Measurements from ENCODE around the gene NDOR1. TPM values are rescaled to one million over a fixed set of nuclear protein-coding genes. Genes with fewer than 3 reads are reported as not detected.

Gene NDOR1
- total and polyA plus RNA-seq, 5 donors from 2014 or later, result 3.9 to 30.0 (median 5.3) TPM

DNA sequence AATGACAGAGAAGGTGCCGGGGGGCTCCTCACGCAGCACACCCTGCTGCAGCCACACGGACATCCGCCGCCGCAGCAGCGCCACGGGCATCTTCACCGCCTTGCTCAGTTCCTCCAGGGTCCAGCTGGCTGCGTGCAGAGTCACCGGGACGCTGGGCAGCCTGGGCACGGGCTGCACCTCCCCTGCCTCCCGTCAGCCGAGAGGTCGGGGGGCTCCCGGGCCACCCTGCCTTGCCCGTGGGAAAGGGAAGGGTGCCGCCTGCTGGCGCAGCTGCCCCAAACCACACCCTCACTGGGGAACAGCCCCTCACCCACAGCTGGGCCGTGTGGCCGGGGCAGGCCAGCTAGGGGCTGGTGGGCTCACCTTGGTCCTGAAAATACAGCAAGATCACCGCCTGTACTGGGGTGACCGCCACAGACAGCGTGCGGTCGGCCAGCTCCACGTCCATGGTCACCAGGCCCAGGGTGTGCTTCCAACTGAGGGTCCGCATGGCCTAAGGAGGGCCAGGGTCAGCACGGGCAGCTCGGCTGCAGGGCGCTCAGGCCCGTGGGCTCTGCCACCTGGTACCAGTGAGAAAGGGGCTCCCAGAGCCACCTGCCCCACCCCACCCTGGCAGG lies 30.0 kb upstream of the NDOR1 start:
- no peak overlapping the region for H3K4me3 ChIP-seq (ENCODE audit: low read depth, low read length)
- H3K4me1 Mint-ChIP-seq, result peaks cover 0 to 9% (median 0%) of the 10 kb centered on the region in 4 donors
- no peak overlapping the region for H3K27ac ChIP-seq (ENCODE audit: insufficient read depth, low read length, poor library complexity, severe bottlenecking)
- DNase-seq, result no peak
- H3K36me3 Mint-ChIP-seq, result peaks cover 9% of the 10 kb centered on the region
- ATAC-seq (ENCODE audit: low read depth in 2 of 2), result no peak
- H3K36me3 ChIP-seq (ENCODE audit: control insufficient read depth, insufficient read depth, low read length), result peaks cover 11% of the 10 kb centered on the region
- peaks cover 11% of the 10 kb centered on the region for H3K27me3 Mint-ChIP-seq
- H3K4me1 ChIP-seq (ENCODE audit: control insufficient read depth, insufficient read depth, low read length, poor library complexity, severe bottlenecking), result peaks cover 8% of the 10 kb centered on the region
- H3K27me3 ChIP-seq (ENCODE audit: control insufficient read depth, insufficient read depth, low read length), result no peaks in the 10 kb centered on the region
- H3K4me3 Mint-ChIP-seq, result no peak overlapping the region
- H3K9me3 ChIP-seq (ENCODE audit: control insufficient read depth in 2 of 2, low read length in 2 of 2), result no peaks in the 10 kb centered on the region
- H3K27ac Mint-ChIP-seq, result no peak overlapping the region
- no peaks in the 10 kb centered on the region for H3K9me3 Mint-ChIP-seq

GRCh38 chr9:137176302-137177182 lies 29.0 kb upstream of the NDOR1 start:
- ATAC-seq (ENCODE audit: low read depth in 2 of 2) (peak; percentile 51 to 56), DNase-seq (peak in 1 of 3 donors; percentile 40)
- peak overlapping the region in 2 of 4 donors; percentile 41 to 83 for H3K4me3 Mint-ChIP-seq
- peaks cover 4% of the 10 kb centered on the region for H3K27me3 Mint-ChIP-seq
- Histone ChIP-seq H3K4me1 (ENCODE audit: control insufficient read depth, insufficient read depth, low read length, poor library complexity, severe bottlenecking) (peaks cover 8% of the 10 kb centered on the region), H3K27me3 (ENCODE audit: control insufficient read depth, insufficient read depth, low read length) (no peaks in the 10 kb centered on the region), H3K36me3 (ENCODE audit: control insufficient read depth, insufficient read depth, low read length) (peaks cover 20% of the 10 kb centered on the region), H3K4me3 (ENCODE audit: low read depth, low read length) (no peak overlapping the region), H3K9me3 (ENCODE audit: control insufficient read depth in 2 of 2, low read length in 2 of 2) (no peaks in the 10 kb centered on the region), H3K27ac (ENCODE audit: insufficient read depth, low read length, poor library complexity, severe bottlenecking) (no peak overlapping the region)
- peaks cover 0 to 9% (median 0%) of the 10 kb centered on the region in 4 donors for H3K4me1 Mint-ChIP-seq
- no peaks in the 10 kb centered on the region for H3K9me3 Mint-ChIP-seq
- H3K36me3 Mint-ChIP-seq, result peaks cover 9% of the 10 kb centered on the region
- H3K27ac Mint-ChIP-seq, result peak overlapping the region in 2 of 3 donors; percentile 9 to 64

GRCh38 chr9:137178201-137178938 lies 27.1 kb upstream of the NDOR1 start:
- H3K9me3 ChIP-seq (ENCODE audit: control insufficient read depth in 2 of 2, low read length in 2 of 2), result no peaks in the 10 kb centered on the region
- H3K4me3 Mint-ChIP-seq, result no peak overlapping the region
- no peak for ATAC-seq (ENCODE audit: low read depth in 2 of 2)
- H3K9me3 Mint-ChIP-seq, result no peaks in the 10 kb centered on the region
- peaks cover 33% of the 10 kb centered on the region for H3K36me3 ChIP-seq (ENCODE audit: control insufficient read depth, insufficient read depth, low read length)
- peaks cover 8% of the 10 kb centered on the region for H3K4me1 ChIP-seq (ENCODE audit: control insufficient read depth, insufficient read depth, low read length, poor library complexity, severe bottlenecking)
- peaks cover 13% of the 10 kb centered on the region for H3K36me3 Mint-ChIP-seq
- no peak overlapping the region for H3K27ac ChIP-seq (ENCODE audit: insufficient read depth, low read length, poor library complexity, severe bottlenecking)
- H3K4me3 ChIP-seq (ENCODE audit: low read depth, low read length), result no peak overlapping the region
- peaks cover 0 to 7% (median 0%) of the 10 kb centered on the region in 4 donors for H3K4me1 Mint-ChIP-seq
- H3K27me3 ChIP-seq (ENCODE audit: control insufficient read depth, insufficient read depth, low read length), result no peaks in the 10 kb centered on the region
- no peak for DNase-seq
- H3K27ac Mint-ChIP-seq, result no peak overlapping the region
- peaks cover 4% of the 10 kb centered on the region for H3K27me3 Mint-ChIP-seq

DNA sequence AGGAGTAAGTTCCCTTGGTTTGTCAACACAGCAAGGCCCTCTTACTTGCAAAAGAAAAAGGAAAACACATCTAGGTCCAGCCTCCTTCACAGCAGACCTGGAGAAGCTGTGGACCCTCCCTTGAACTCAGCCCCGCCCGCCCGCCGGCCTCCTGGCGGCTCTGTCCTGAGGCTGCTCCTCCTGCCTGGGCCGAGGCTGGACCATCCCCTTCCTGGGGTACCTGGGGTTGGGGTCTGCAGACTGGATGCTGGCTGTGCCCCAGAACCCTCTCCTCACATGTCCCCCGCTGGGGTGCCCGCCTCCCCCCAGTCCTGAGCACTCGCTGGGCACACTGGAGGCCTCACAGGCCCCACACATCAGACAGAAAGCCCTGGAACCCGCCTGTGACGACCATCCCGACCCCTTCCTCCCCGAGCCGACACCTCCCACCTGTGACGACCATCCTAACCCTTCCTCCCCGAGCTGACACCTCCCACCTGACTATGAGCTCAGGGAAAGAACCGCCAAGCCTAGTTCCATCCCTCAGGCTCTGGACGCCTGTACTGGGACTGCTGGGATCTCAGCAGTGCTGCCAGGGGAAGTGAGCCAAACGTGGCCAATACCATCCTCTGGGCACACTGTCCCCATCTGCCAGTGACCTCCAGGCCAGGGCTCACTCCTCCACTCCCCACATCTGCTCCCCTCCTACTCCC lies 26.4 kb upstream of the NDOR1 start:
- peak overlapping the region in 1 of 3 donors; percentile 52 for H3K27ac Mint-ChIP-seq
- peak overlapping the region in 1 of 4 donors; percentile 13 for H3K4me3 Mint-ChIP-seq
- Histone ChIP-seq H3K27ac (ENCODE audit: insufficient read depth, low read length, poor library complexity, severe bottlenecking) (no peak overlapping the region), H3K9me3 (ENCODE audit: control insufficient read depth in 2 of 2, low read length in 2 of 2) (no peaks in the 10 kb centered on the region), H3K36me3 (ENCODE audit: control insufficient read depth, insufficient read depth, low read length) (peaks cover 40% of the 10 kb centered on the region), H3K27me3 (ENCODE audit: control insufficient read depth, insufficient read depth, low read length) (no peaks in the 10 kb centered on the region), H3K4me1 (ENCODE audit: control insufficient read depth, insufficient read depth, low read length, poor library complexity, severe bottlenecking) (peaks cover 8% of the 10 kb centered on the region), H3K4me3 (ENCODE audit: low read depth, low read length) (no peak overlapping the region)
- no peak for DNase-seq
- H3K4me1 Mint-ChIP-seq, result peaks cover 0 to 8% (median 0%) of the 10 kb centered on the region in 4 donors
- peaks cover 0 to 2% (median 0%) of the 10 kb centered on the region in 7 donors for H3K9me3 Mint-ChIP-seq
- peaks cover 14% of the 10 kb centered on the region for H3K36me3 Mint-ChIP-seq
- peaks cover 4% of the 10 kb centered on the region for H3K27me3 Mint-ChIP-seq
- no peak for ATAC-seq (ENCODE audit: low read depth in 2 of 2)

- no peak overlapping the region for H3K4me3 ChIP-seq (ENCODE audit: low read depth, low read length)
- Mint-ChIP-seq H3K9me3 (peaks cover 0 to 2% (median 0%) of the 10 kb centered on the region in 7 donors), H3K36me3 (peaks cover 17% of the 10 kb centered on the region), H3K4me1 (peaks cover 0 to 13% (median 0%) of the 10 kb centered on the region in 4 donors), H3K27ac (no peak overlapping the region), H3K4me3 (no peak overlapping the region), H3K27me3 (peaks cover 4% of the 10 kb centered on the region)
- no peaks in the 10 kb centered on the region for H3K27me3 ChIP-seq (ENCODE audit: control insufficient read depth, insufficient read depth, low read length)
- H3K27ac ChIP-seq (ENCODE audit: insufficient read depth, low read length, poor library complexity, severe bottlenecking), result no peak overlapping the region
- peaks cover 3% of the 10 kb centered on the region for H3K4me1 ChIP-seq (ENCODE audit: control insufficient read depth, insufficient read depth, low read length, poor library complexity, severe bottlenecking)
- peaks cover 43% of the 10 kb centered on the region for H3K36me3 ChIP-seq (ENCODE audit: control insufficient read depth, insufficient read depth, low read length)
- H3K9me3 ChIP-seq (ENCODE audit: control insufficient read depth in 2 of 2, low read length in 2 of 2), result no peaks in the 10 kb centered on the region
- no peak for ATAC-seq (ENCODE audit: low read depth in 2 of 2)
- DNase-seq, result no peak
These were observed 25.7 kb upstream of the NDOR1 start for GRCh38 chr9:137179761-137180160.

DNA sequence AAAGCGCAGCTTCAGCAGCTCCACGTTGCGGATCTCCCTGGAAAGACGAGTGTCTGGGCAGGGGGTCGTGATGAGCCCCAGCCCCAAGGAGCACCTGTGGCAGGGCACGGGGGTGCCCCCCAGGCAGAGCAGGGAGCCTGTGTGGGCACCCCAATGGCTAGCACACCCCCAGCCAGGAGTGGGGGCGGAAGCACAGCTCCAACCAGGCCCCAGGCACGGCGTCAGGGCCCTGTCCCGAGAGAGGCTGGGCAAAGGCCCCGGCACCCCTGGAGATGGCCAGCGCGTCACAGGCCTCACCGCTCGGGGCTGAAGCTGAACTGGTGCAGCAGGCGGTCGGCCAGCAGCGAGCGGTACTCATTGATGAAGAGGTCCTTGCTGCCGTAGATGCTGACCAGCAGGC lies 25.0 kb upstream of the NDOR1 start:
- Histone ChIP-seq H3K4me3 (ENCODE audit: low read depth, low read length) (no peak overlapping the region), H3K4me1 (ENCODE audit: control insufficient read depth, insufficient read depth, low read length, poor library complexity, severe bottlenecking) (no peaks in the 10 kb centered on the region), H3K36me3 (ENCODE audit: control insufficient read depth, insufficient read depth, low read length) (peaks cover 44% of the 10 kb centered on the region), H3K9me3 (ENCODE audit: control insufficient read depth in 2 of 2, low read length in 2 of 2) (no peaks in the 10 kb centered on the region), H3K27me3 (ENCODE audit: control insufficient read depth, insufficient read depth, low read length) (no peaks in the 10 kb centered on the region), H3K27ac (ENCODE audit: insufficient read depth, low read length, poor library complexity, severe bottlenecking) (no peak overlapping the region)
- Mint-ChIP-seq H3K4me1 (peaks cover 0 to 15% (median 0%) of the 10 kb centered on the region in 4 donors), H3K27me3 (peaks cover 4% of the 10 kb centered on the region), H3K36me3 (peaks cover 17% of the 10 kb centered on the region), H3K9me3 (peaks cover 0 to 2% (median 0%) of the 10 kb centered on the region in 7 donors), H3K4me3 (no peak overlapping the region), H3K27ac (no peak overlapping the region)
- DNase-seq (no peak), ATAC-seq (ENCODE audit: low read depth in 2 of 2) (no peak)

DNA sequence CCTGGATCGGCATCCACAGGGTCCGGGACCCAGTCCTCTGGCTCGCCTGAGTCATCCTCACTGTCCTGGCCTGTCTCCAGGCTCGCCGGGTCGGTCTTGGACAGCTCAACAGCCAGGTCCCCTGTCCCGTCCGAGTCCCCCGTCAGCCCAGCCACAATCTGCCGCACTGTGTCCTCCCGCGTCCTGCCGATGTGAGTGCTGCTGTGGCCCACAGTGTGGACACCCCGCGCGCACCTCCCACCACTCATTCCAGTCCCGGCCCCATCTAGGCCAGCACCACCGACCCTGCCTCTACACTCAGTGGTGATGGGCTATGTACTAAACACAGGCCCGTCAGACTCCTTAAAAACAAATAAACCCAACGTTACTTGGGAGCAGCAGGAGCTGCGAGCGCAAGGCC lies 23.8 kb upstream of the NDOR1 start:
- Histone ChIP-seq H3K4me1 (ENCODE audit: control insufficient read depth, insufficient read depth, low read length, poor library complexity, severe bottlenecking) (peaks cover 10% of the 10 kb centered on the region), H3K36me3 (ENCODE audit: control insufficient read depth, insufficient read depth, low read length) (peaks cover 49% of the 10 kb centered on the region)
- ATAC-seq (ENCODE audit: low read depth in 2 of 2), result no peak

More for the DNA sequence above, 23.8 kb upstream of the NDOR1 start:
- H3K27ac Mint-ChIP-seq, result no peak overlapping the region
- Histone ChIP-seq H3K9me3 (ENCODE audit: control insufficient read depth in 2 of 2, low read length in 2 of 2) (no peaks in the 10 kb centered on the region), H3K27ac (ENCODE audit: insufficient read depth, low read length, poor library complexity, severe bottlenecking) (no peak overlapping the region), H3K4me3 (ENCODE audit: low read depth, low read length) (no peak overlapping the region), H3K27me3 (ENCODE audit: control insufficient read depth, insufficient read depth, low read length) (no peaks in the 10 kb centered on the region)
- peaks cover 0 to 20% (median 5%) of the 10 kb centered on the region in 4 donors for H3K4me1 Mint-ChIP-seq
- H3K27me3 Mint-ChIP-seq, result peaks cover under 1% of the 10 kb centered on the region
- peaks cover 17% of the 10 kb centered on the region for H3K36me3 Mint-ChIP-seq
- peaks cover 0 to 2% (median 0%) of the 10 kb centered on the region in 7 donors for H3K9me3 Mint-ChIP-seq
- H3K4me3 Mint-ChIP-seq, result no peak overlapping the region
- DNase-seq, result no peak

All from CD4-positive, CD25-positive, alpha-beta regulatory T cell (primary cell).